Measurements from ENCODE around the gene PTPRD.
"Not testable (repeated sequence)": the region's sequence is repeated elsewhere in the genome, so short reads cannot be mapped to it uniquely, and the experiment has no call there.

The PTPRD gene

DNA sequence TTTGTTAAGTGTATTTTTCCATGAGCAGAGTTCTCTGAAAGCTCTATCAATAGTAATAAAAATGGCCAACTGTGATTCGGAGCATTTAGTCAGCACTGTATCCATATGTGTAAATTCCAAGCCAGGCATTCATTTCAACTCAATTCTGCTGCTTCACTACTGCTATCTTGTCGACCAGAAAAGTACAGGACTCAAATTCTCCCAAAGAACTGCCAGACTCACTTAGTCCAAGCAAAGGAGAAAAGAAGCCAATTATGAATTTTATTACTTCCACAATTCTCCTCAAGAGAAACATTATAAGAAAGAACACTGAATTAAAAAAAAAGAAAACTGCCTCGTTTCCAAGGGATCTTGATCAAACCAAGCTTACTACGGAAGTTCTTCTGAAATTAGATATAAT lies 1906.9 kb downstream of the PTPRD start:
- H3K27ac Mint-ChIP-seq = no peak overlapping the region
- H3K9me3 Mint-ChIP-seq (ENCODE audit: low read depth) = no peaks in the 10 kb centered on the region
- H3K36me3 Mint-ChIP-seq = no peaks in the 10 kb centered on the region
- no peaks in the 10 kb centered on the region for H3K4me1 Mint-ChIP-seq (ENCODE audit: low read depth)
- peaks cover 3% of the 10 kb centered on the region for H3K27me3 Mint-ChIP-seq
- H3K4me3 Mint-ChIP-seq = no peak overlapping the region

DNA sequence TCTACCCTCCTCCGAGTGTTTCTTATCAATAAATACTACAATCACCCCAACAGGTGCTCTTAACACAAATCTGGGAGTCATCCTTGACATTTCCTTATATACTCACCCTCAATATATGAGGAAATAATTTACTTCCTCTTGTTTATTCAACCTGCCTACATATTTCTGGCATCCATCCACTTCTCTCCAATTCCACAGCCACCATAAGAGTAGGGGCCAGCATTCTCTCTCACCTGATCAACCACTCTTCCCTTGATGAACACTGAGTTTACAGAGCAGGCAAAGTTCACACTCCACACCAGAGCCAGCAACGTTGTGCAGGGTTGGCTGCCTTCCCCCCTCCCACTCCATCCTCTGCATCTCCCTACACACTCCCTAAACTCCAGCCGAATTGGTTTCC lies 1908.9 kb downstream of the PTPRD start:
- H3K27ac Mint-ChIP-seq = no peak overlapping the region
- H3K36me3 Mint-ChIP-seq = no peaks in the 10 kb centered on the region
- H3K4me3 Mint-ChIP-seq = no peak overlapping the region
- no peaks in the 10 kb centered on the region for H3K9me3 Mint-ChIP-seq (ENCODE audit: low read depth)
- no peaks in the 10 kb centered on the region for H3K4me1 Mint-ChIP-seq (ENCODE audit: low read depth)
- peaks cover 3% of the 10 kb centered on the region for H3K27me3 Mint-ChIP-seq

DNA sequence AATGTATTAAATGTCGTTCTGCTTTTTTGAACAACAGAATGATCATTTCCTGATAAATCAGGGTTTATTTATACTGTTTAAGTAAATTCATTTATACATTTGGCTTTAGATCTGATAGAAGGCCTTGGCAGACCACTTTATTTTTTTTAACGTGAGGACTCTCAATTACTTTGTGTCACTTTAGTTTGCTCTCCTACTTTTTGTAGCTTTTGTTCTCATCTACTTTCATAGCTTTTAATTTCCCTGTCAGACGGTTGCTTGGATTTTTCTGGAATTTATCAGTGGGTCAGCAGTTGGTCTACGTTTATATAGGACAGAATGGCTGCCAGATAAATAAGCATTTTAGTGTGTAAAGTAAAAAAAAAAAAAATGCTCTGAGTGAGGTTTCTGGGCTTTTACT lies 1910.9 kb downstream of the PTPRD start:
- H3K27ac Mint-ChIP-seq = no peak overlapping the region
- H3K36me3 Mint-ChIP-seq = no peaks in the 10 kb centered on the region
- no peak overlapping the region for H3K4me3 Mint-ChIP-seq
- no peaks in the 10 kb centered on the region for H3K9me3 Mint-ChIP-seq (ENCODE audit: low read depth)
- no peaks in the 10 kb centered on the region for H3K4me1 Mint-ChIP-seq (ENCODE audit: low read depth)
- peaks cover 3% of the 10 kb centered on the region for H3K27me3 Mint-ChIP-seq

DNA sequence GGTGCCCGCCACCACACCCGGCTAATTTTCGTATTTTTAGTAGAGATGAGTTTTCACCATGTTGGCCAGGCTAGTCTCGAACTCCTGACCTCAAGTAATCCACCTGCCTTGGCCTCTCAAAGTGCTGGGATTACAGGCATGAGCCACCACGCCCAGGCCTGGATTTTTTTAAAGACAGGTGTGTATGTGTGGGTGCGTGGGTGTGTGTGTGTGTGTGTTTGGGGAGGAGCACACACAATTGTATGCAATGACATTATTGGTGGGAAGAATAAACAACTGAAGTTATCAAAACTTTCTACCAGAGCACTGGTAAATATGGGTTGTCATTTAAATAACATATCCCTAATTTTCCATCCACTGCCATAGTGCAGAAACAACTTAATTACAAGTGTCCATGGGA lies 1915.2 kb downstream of the PTPRD start:
- not testable (repeated sequence) for H3K4me1 Mint-ChIP-seq (ENCODE audit: low read depth); H3K27me3 Mint-ChIP-seq; H3K36me3 Mint-ChIP-seq; H3K9me3 Mint-ChIP-seq (ENCODE audit: low read depth); H3K27ac Mint-ChIP-seq; H3K4me3 Mint-ChIP-seq

DNA sequence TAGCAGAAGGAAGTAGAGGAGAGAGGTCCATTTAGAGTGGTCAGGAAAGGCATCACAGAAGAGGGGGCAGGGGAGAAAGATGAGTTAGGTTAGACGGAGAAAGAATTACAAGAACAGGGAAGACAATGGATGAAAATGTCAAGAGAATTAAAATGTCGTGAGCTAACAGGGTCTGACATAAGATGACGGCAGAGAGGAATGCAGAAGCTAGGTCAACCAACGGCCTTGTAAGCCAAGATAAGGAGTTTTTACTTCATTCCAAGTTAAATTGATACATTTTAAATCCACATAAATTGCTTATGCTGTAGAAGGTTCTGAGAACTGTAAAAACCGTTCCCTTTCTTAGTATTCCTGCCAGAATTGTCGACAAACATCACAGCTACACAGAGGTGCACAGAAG lies 1916.3 kb downstream of the PTPRD start:
- H3K9me3 Mint-ChIP-seq (ENCODE audit: low read depth) = no peaks in the 10 kb centered on the region
- H3K36me3 Mint-ChIP-seq = no peaks in the 10 kb centered on the region
- H3K4me3 Mint-ChIP-seq = no peak overlapping the region
- no peak overlapping the region for H3K27ac Mint-ChIP-seq
- no peaks in the 10 kb centered on the region for H3K4me1 Mint-ChIP-seq (ENCODE audit: low read depth)
- H3K27me3 Mint-ChIP-seq = peaks cover under 1% of the 10 kb centered on the region

DNA sequence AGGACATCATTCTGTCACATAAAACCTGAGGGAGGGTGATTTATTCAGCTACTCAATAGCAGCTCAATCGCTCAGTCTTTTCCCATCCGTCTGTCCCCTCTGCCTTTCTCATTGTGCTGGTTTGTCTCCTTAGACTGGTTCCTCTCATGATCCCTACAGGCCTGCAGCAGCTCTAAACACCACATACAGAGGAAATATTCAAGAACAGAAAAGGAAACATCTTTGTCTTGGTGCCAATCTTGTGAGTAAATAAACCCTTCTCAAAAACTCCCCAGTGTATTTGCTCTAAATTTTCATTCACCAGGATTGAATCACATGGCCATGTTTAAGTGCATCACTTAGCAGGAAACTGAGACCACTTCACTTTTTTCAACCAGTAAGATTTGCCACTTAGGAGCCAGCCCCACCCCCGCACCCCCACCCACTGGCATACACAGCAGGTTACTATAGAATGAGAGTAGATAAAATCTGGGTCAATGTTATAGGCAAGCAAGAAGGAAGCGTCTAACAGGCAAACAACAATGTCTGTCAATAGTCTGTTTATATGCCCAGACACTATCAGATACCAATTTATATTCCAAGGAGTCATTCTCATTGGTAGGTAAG lies 1917.7 kb downstream of the PTPRD start:
- Mint-ChIP-seq H3K9me3 (ENCODE audit: low read depth) (no peaks in the 10 kb centered on the region), H3K27me3 (no peaks in the 10 kb centered on the region), H3K36me3 (no peaks in the 10 kb centered on the region)

DNA sequence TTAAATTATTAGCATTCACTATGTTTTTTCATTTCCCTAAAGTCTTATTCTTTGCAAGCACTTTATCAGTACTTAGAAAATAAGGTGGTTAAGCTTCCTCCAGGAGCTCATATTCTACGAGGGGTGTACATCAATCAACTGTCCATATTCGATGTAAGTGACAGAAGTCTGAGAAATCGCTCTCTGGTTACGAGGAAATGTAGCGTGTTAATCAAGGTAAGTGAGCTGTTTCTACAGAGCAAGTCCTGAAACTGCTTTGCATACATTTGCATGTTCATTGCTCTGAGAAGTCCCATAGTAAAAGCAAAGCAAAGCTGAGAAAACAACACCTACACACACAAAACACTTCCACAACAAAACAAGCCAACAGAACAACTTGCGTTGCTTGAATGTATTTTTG lies 1919.3 kb downstream of the PTPRD start:
- H3K4me3 Mint-ChIP-seq = no peak overlapping the region
- H3K27ac Mint-ChIP-seq = no peak overlapping the region
- H3K9me3 Mint-ChIP-seq (ENCODE audit: low read depth) = peaks cover 3% of the 10 kb centered on the region
- H3K4me1 Mint-ChIP-seq (ENCODE audit: low read depth) = no peaks in the 10 kb centered on the region
- H3K27me3 Mint-ChIP-seq = peaks cover 2% of the 10 kb centered on the region
- no peaks in the 10 kb centered on the region for H3K36me3 Mint-ChIP-seq

More for the DNA sequence above, 1917.7 kb downstream of the PTPRD start:
- H3K4me3 Mint-ChIP-seq = no peak overlapping the region
- no peaks in the 10 kb centered on the region for H3K4me1 Mint-ChIP-seq (ENCODE audit: low read depth)
- H3K27ac Mint-ChIP-seq = no peak overlapping the region

DNA sequence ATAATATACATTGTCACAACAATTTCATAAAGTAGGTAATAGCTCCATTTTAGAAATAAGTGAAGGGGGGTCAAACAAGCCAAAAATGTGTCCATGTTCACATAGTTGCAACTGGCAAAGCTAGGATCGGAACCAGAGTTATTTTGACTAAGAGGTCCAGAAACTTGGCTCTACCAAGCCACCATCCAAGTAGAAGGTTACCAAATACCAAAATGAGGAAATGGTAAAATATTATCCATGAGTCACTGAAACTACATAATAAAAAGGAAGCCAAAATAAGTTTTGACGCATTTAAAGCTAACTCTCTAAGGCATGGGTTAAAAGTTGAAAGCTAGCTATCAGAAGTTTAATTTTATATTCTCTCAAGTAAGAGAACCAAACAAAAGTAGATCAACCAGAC lies 1926.3 kb downstream of the PTPRD start:
- Mint-ChIP-seq H3K4me1 (ENCODE audit: low read depth) (no peaks in the 10 kb centered on the region), H3K27ac (no peak overlapping the region), H3K4me3 (no peak overlapping the region), H3K27me3 (peaks cover 2% of the 10 kb centered on the region), H3K36me3 (no peaks in the 10 kb centered on the region), H3K9me3 (ENCODE audit: low read depth) (peaks cover 3% of the 10 kb centered on the region)

DNA sequence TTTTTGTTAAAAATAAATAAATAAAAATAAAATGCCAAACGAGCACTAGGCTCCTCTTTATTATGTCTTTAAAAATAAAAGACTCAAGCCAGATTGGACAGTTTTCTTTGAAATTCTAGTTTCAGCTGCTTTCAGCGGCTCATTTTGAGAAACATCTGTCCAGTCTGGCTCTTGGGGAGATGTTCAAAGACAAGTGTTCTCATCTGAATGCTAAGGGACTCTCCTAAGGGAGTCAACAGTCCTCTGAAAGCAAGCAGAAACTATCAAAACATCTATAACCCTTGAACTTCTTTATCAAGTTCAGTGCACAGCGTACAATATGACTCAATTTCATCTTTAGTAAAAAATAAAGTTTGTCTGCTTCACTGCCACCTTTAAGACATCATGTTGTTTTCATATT lies 1927.0 kb downstream of the PTPRD start:
- H3K27me3 Mint-ChIP-seq = peaks cover 2% of the 10 kb centered on the region

DNA sequence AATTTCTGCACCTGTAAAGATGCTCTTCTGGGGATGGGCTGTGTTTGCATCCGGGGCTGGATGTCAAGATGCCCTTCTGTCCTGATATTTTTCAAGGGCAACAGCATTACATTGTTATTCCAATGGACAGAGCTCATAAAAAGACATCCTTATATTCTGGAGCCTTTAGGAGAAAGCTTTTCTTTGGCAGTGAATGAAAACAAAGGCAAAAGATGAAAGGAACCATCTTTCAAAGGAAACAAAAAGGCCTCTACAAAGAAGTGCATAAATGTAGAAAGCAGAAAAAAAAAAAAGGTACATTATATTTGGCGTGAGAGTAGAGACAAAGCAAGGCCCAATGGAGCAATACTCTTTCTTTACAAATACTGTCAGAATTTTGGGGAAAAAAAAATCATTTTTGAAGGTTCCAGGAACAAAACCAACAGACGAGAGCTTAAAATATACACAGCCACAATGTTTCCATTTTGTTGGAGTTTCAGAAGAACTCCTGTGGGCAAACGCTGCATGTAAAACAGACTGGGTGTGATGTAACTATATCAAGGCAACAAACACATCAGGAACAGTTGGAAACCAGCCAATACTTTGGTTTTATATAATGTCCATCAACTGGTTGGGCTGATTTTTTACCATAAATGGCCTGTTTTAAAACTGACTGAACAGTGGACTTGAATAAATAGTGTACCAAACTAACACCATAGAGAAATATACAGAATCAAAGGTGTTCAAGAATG lies 1927.7 kb downstream of the PTPRD start:
- H3K27ac Mint-ChIP-seq = no peak overlapping the region
- H3K9me3 Mint-ChIP-seq (ENCODE audit: low read depth) = peaks cover 3% of the 10 kb centered on the region
- no peaks in the 10 kb centered on the region for H3K36me3 Mint-ChIP-seq
- no peaks in the 10 kb centered on the region for H3K4me1 Mint-ChIP-seq (ENCODE audit: low read depth)
- no peak overlapping the region for H3K4me3 Mint-ChIP-seq
- H3K27me3 Mint-ChIP-seq = peaks cover 2% of the 10 kb centered on the region

More for the DNA sequence above, 1927.0 kb downstream of the PTPRD start:
- H3K27ac Mint-ChIP-seq = no peak overlapping the region
- H3K9me3 Mint-ChIP-seq (ENCODE audit: low read depth) = peaks cover 3% of the 10 kb centered on the region
- H3K36me3 Mint-ChIP-seq = no peaks in the 10 kb centered on the region
- no peaks in the 10 kb centered on the region for H3K4me1 Mint-ChIP-seq (ENCODE audit: low read depth)
- no peak overlapping the region for H3K4me3 Mint-ChIP-seq

DNA sequence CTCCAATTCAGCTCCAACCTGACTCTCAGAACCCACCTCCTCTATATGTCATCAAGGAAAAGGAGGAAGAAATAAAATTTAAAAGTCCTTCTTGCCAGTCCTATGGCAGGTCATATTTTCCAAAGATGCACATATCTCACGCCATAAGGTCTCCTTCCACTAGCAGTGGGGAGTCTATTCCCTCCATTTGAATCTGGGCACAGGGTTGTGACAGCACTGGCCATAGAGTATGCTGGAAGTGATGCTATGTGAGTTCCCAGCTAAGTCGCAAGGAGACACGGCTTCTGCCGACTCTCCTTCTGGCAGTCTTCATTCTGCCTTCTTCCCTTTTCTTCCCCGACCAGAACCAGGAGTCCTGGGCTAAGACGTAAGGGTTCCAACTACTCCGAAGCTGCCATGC lies 1929.3 kb downstream of the PTPRD start:
- Mint-ChIP-seq H3K4me1 (ENCODE audit: low read depth) (no peaks in the 10 kb centered on the region), H3K27me3 (no peaks in the 10 kb centered on the region), H3K36me3 (no peaks in the 10 kb centered on the region), H3K9me3 (ENCODE audit: low read depth) (no peaks in the 10 kb centered on the region), H3K27ac (no peak overlapping the region), H3K4me3 (no peak overlapping the region)

DNA sequence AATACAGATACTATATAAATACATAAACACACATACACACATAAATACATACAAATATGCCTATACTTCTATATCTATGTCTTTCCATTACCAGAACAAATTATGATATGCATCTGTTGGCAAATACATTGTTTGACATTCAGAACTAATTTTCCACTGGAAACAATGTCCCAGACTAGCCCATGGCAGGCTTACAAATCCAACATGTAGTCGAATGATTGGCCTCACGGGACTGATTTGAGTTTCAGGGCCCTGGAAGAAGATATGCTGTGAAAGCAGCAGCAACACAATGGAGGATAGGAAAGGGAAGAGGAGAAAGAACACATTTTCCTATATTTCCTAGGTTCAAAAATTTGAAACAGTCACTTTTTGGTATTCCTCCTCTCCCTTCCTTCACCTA lies 1932.1 kb downstream of the PTPRD start:
- Mint-ChIP-seq H3K27me3 (no peaks in the 10 kb centered on the region), H3K27ac (no peak overlapping the region), H3K9me3 (ENCODE audit: low read depth) (no peaks in the 10 kb centered on the region), H3K4me3 (no peak overlapping the region), H3K4me1 (ENCODE audit: low read depth) (no peaks in the 10 kb centered on the region), H3K36me3 (no peaks in the 10 kb centered on the region)

DNA sequence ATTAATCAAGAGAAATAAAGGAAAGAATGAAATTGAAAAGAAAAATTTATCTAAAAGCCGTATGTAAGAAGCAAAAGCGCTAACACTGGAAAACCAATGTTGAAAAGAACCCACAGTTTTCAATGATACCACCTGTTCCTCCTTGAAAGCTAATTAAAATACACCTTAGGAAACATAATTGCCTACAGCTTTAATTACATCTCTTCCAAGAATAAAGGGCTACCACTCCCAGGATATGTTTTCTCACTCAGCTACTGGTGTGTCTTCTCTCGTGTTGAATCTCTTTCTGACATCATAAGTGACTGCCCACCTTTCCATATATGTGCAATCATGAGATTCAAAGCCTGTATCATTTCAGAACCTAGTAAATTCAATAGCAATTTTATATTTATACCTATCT lies 1932.6 kb downstream of the PTPRD start:
- Mint-ChIP-seq H3K27ac (no peak overlapping the region), H3K36me3 (no peaks in the 10 kb centered on the region), H3K4me1 (ENCODE audit: low read depth) (no peaks in the 10 kb centered on the region), H3K27me3 (no peaks in the 10 kb centered on the region), H3K9me3 (ENCODE audit: low read depth) (no peaks in the 10 kb centered on the region), H3K4me3 (no peak overlapping the region)

DNA sequence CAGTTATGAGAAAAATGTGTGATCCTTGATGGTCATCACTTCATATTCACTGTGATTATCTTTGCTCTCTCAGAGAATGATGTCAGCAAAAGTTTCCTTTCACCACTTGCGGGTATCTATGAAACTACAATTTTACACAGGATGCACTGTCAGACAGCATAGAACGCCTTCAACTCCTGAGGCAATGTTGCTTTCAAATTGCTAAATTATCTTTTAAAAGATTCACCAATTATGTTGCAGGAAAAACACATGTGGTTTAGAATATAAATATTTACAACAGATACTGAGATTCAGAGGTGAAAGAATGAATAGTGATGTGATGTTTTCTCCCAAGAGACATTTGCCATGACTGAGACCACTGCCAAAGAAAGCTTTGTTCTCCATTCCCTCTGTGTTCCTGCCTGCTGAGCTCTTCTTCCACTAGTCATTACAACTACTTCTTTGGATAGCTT lies 1933.4 kb downstream of the PTPRD start:
- Mint-ChIP-seq H3K27ac (no peak overlapping the region), H3K4me1 (ENCODE audit: low read depth) (no peaks in the 10 kb centered on the region), H3K4me3 (no peak overlapping the region), H3K27me3 (no peaks in the 10 kb centered on the region), H3K9me3 (ENCODE audit: low read depth) (no peaks in the 10 kb centered on the region), H3K36me3 (no peaks in the 10 kb centered on the region)

DNA sequence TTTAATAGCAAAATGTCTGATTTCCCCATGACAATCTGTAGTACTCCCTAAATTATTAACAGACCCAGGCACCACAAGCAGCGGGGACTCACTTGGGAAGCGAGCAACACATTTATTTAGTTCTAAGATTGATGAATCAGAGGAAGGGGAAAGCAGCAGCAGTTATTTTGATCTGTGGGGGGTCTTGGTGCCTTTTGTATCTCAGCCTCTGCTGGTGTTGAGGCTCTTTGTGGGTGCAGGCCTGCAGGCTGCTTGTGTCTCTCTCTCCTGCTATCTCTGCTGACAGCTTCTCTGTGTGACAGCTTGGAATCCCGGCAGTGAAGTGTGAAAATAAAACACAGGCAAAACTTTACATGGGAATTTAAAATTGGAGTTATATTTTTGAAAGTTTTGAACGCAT lies 1935.1 kb downstream of the PTPRD start:
- no peaks in the 10 kb centered on the region for H3K36me3 Mint-ChIP-seq
- H3K9me3 Mint-ChIP-seq (ENCODE audit: low read depth) = no peaks in the 10 kb centered on the region
- no peak overlapping the region for H3K27ac Mint-ChIP-seq
- no peak overlapping the region for H3K4me3 Mint-ChIP-seq
- no peaks in the 10 kb centered on the region for H3K4me1 Mint-ChIP-seq (ENCODE audit: low read depth)
- no peaks in the 10 kb centered on the region for H3K27me3 Mint-ChIP-seq

DNA sequence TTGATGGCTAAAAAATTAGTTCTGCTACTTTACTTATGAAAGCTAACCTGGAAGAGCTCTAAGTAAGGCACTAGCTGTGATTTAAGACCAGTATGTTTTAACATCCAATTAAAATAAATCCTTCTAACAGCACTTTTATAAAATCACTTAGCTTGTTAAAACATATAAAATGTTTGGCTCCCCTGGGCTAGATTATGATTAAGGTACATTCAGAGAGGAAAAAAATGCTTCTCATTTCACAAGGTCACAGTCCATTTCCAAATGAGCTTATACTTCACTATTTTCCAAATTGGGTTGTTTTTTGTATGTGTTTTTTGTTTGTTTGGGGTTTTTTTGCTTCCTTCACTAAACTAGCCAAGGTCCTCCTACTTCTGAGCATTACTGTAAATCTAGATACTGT lies 1938.3 kb downstream of the PTPRD start:
- Mint-ChIP-seq H3K4me1 (ENCODE audit: low read depth) (no peaks in the 10 kb centered on the region), H3K27ac (no peak overlapping the region), H3K36me3 (no peaks in the 10 kb centered on the region), H3K27me3 (no peaks in the 10 kb centered on the region), H3K9me3 (ENCODE audit: low read depth) (no peaks in the 10 kb centered on the region), H3K4me3 (no peak overlapping the region)

All from activated naive CD8-positive, alpha-beta T cell (primary cell).